Small intestine (tissue), 7 donors: ENCODE measurements around the gene RPL9. TPM values are rescaled to one million over a fixed set of nuclear protein-coding genes. Genes with fewer than 3 reads are reported as not detected.

Experiments used
- DNase-seq, 2 donors: peaks; one replicate each; pipeline versions ENCODE4 v3.0.0 to v3.0.0-alpha.2; 2013
- FAIRE-seq: peaks from 2 replicates; lab custom pipeline; 2012; peaks lifted over from hg19 to GRCh38; lab: Jason Lieb, UNC
- H3K27ac ChIP-seq, 3 donors: one replicate each; pipeline ENCODE4 v1.5.1; 2013; ENCODE audit warnings: low read length in 2 of 3, mild to moderate bottlenecking in 2 of 3, control low read depth in 1 of 3, inconsistent platforms in 1 of 3, low read depth in 1 of 3, moderate library complexity in 1 of 3
- H3K27me3 ChIP-seq, 3 donors: one replicate each; pipeline ENCODE4 v1.6.1; 2013; ENCODE audit warnings: low read length in 3 of 3, inconsistent platforms in 1 of 3; ENCODE audit not compliant: control insufficient read depth in 3 of 3, insufficient read depth in 3 of 3
- H3K36me3 ChIP-seq, 3 donors: one replicate each; pipeline ENCODE4 v1.6.1; 2013; ENCODE audit warnings: low read length in 3 of 3, inconsistent platforms in 1 of 3, low read depth in 1 of 3, mild to moderate bottlenecking in 1 of 3, moderate library complexity in 1 of 3; ENCODE audit not compliant: control insufficient read depth in 3 of 3, insufficient read depth in 2 of 3
- H3K4me1 ChIP-seq, 3 donors: one replicate each; pipeline ENCODE4 v1.6.1; 2013; ENCODE audit warnings: low read length in 2 of 3, inconsistent platforms in 1 of 3, low read depth in 1 of 3, mild to moderate bottlenecking in 1 of 3, moderate library complexity in 1 of 3; ENCODE audit not compliant: control insufficient read depth in 3 of 3, insufficient read depth in 2 of 3
- H3K4me3 ChIP-seq, 3 donors: one replicate each; pipeline ENCODE4 v1.5.1; 2013; ENCODE audit warnings: low read length in 3 of 3, control low read depth in 1 of 3, inconsistent platforms in 1 of 3, low read depth in 1 of 3, mild to moderate bottlenecking in 1 of 3, moderate library complexity in 1 of 3
- H3K9me3 ChIP-seq, 2 donors: one replicate each; pipeline ENCODE4 v1.6.1; 2013; ENCODE audit warnings: low read depth in 1 of 2, low read length in 1 of 2; ENCODE audit not compliant: control insufficient read depth in 2 of 2, insufficient read depth in 1 of 2
- WGBS, 3 donors: extraction: QIAGEN DNeasy Blood & Tissue Kit; methylation state at CpG; one replicate each; pipeline ENCODE4 v1.1.7; 2013; 5-methylcytosine and 5-hydroxymethylcytosine counted together
- polyA plus RNA-seq, 4 donors: library from polyadenylated mRNA; stranded (reverse) in 3 of 4; unstranded in 1 of 4; fragments of 200-250 nt in 3 of 4; fragments of 120-200 nt in 1 of 4; gene quantifications; one replicate each; pipeline versions ENCODE4 v1.2.1 to v1.2.3, GENCODE V29; 2013
- donor health status: healthy with polysubstance abuse.
- donor health status: control.
- donor health status: control.
- donor health status: Bipolar disorder and iron deficiency.
- donor health status: healthy.

Gene RPL9
- polyA plus RNA-seq, 4 donors = 1,758 to 2,952 (median 2,157) TPM

- Histone ChIP-seq H3K36me3 (peaks cover 4 to 27% (median 7%) of the 10 kb centered on the region in 3 donors), H3K27ac (no peak overlapping the region), H3K4me1 (no peaks in the 10 kb centered on the region), H3K27me3 (no peaks in the 10 kb centered on the region), H3K4me3 (no peak overlapping the region), H3K9me3 (no peaks in the 10 kb centered on the region)
- FAIRE-seq (no peak), DNase-seq (no peak)
- WGBS, 3 donors = 82 to 93% (median 91%) methylated on average over 1 of the region's 1 CpG
Measured at GRCh38 chr4:39497909-39498726, 39.4 kb upstream of the RPL9 start.

GRCh38 chr4:39495446-39496213 lies 36.9 kb upstream of the RPL9 start:
- peak overlapping the region in 1 of 3 donors; percentile 32 for H3K27ac ChIP-seq
- 50 to 68% (median 51%) methylated on average over 4 of the region's 4 CpGs for WGBS, 3 donors
- no peak for FAIRE-seq

GRCh38 chr4:39494354-39494753 lies 35.6 kb upstream of the RPL9 start:
- no peak for FAIRE-seq
- no peak overlapping the region for H3K27ac ChIP-seq
- 89 to 100% (median 90%) methylated on average over 1 of the region's 1 CpG for WGBS, 3 donors
- DNase-seq = peak in 1 of 2 donors; percentile 25
- no peaks in the 10 kb centered on the region for H3K27me3 ChIP-seq
- H3K4me3 ChIP-seq = no peak overlapping the region
- H3K9me3 ChIP-seq = peaks cover 0 to 3% of the 10 kb centered on the region in 2 donors
- no peaks in the 10 kb centered on the region for H3K4me1 ChIP-seq
- H3K36me3 ChIP-seq = peaks cover 0 to 9% (median 0%) of the 10 kb centered on the region in 3 donors

More at GRCh38 chr4:39495446-39496213, 36.9 kb upstream of the RPL9 start:
- Histone ChIP-seq H3K9me3 (no peaks in the 10 kb centered on the region), H3K4me1 (no peaks in the 10 kb centered on the region), H3K4me3 (no peak overlapping the region), H3K27me3 (no peaks in the 10 kb centered on the region), H3K36me3 (peaks cover 0 to 14% (median 0%) of the 10 kb centered on the region in 3 donors)
- no peak for DNase-seq

GRCh38 chr4:39490322-39490721 lies 31.6 kb upstream of the RPL9 start:
- DNase-seq = no peak
- 92 to 95% (median 92%) methylated on average over 2 of the region's 2 CpGs for WGBS, 3 donors

GRCh38 chr4:39486221-39486804 lies 27.6 kb upstream of the RPL9 start:
- 81 to 87% (median 87%) methylated on average over 10 of the region's 10 CpGs for WGBS, 3 donors
- no peak for DNase-seq
- Histone ChIP-seq H3K36me3 (no peaks in the 10 kb centered on the region), H3K27ac (no peak overlapping the region), H3K4me1 (peaks cover 0 to 5% (median 0%) of the 10 kb centered on the region in 3 donors), H3K9me3 (peaks cover 0 to 26% of the 10 kb centered on the region in 2 donors), H3K27me3 (no peaks in the 10 kb centered on the region), H3K4me3 (no peak overlapping the region)
- no peak for FAIRE-seq

More at GRCh38 chr4:39490322-39490721, 31.6 kb upstream of the RPL9 start:
- no peak overlapping the region for H3K27ac ChIP-seq
- H3K4me3 ChIP-seq = no peak overlapping the region
- peaks cover 0 to 9% of the 10 kb centered on the region in 2 donors for H3K9me3 ChIP-seq
- H3K27me3 ChIP-seq = no peaks in the 10 kb centered on the region
- FAIRE-seq = no peak
- H3K36me3 ChIP-seq = no peaks in the 10 kb centered on the region
- peaks cover 0 to 5% (median 0%) of the 10 kb centered on the region in 3 donors for H3K4me1 ChIP-seq

GRCh38 chr4:39484582-39485272 lies 26.0 kb upstream of the RPL9 start:
- FAIRE-seq = no peak
- Histone ChIP-seq H3K9me3 (peaks cover 0 to 23% of the 10 kb centered on the region in 2 donors), H3K4me3 (no peak overlapping the region), H3K4me1 (peaks cover 0 to 5% (median 0%) of the 10 kb centered on the region in 3 donors), H3K27ac (no peak overlapping the region), H3K36me3 (no peaks in the 10 kb centered on the region), H3K27me3 (no peaks in the 10 kb centered on the region)
- no peak for DNase-seq
- WGBS, 3 donors = 85 to 86% (median 86%) methylated on average over 6 of the region's 6 CpGs

- H3K4me1 ChIP-seq = no peaks in the 10 kb centered on the region
- DNase-seq = no peak
- no peak for FAIRE-seq
- peaks cover 0 to 21% of the 10 kb centered on the region in 2 donors for H3K9me3 ChIP-seq
- H3K36me3 ChIP-seq = peaks cover 0 to 7% (median 0%) of the 10 kb centered on the region in 3 donors
- H3K27ac ChIP-seq = no peak overlapping the region
- 89 to 91% (median 89%) methylated on average over 21 of the region's 21 CpGs for WGBS, 3 donors
- H3K27me3 ChIP-seq = no peaks in the 10 kb centered on the region
- no peak overlapping the region for H3K4me3 ChIP-seq
Measured at GRCh38 chr4:39480902-39481695, 22.4 kb upstream of the RPL9 start.
